OCI-LY7 (cell line): ENCODE measurements around the gene TNS1. TPM values are rescaled to one million over a fixed set of nuclear protein-coding genes. Genes with fewer than 3 reads are reported as not detected.

Source experiments
- BruUV-seq: library from RNA; stranded (reverse); fragments of 400-500 nt; replicated peaks from 2 replicates; lab custom pipeline; 2021; lab: Mats Ljungman, UMichigan
- CTCF ChIA-PET: fragments of 300-600 bp; sonication (Branson Sonifier 250); formaldehyde crosslinking; loops from one replicate; lab custom pipeline; 2022; ENCODE audit warnings: antibody characterized with exemption; ENCODE audit not compliant: unreplicated experiment; lab: Charles Lee
- POLR2A ChIA-PET: fragments of 300-600 bp; sonication (Branson Sonifier 250); formaldehyde crosslinking; loops from one replicate; lab custom pipeline; 2022; ENCODE audit warnings: antibody characterized with exemption; lab: Charles Lee
- DNase-seq: peaks from one replicate; pipeline ENCODE4 v3.0.0-alpha.2; 2015; ENCODE audit warnings: low spot score
- H2AFZ ChIP-seq: fragments of 200-600 bp; sonication (generic), shearing (Covaris generic); 2 replicates; pipeline ENCODE4 v1.6.1; 2014; ENCODE audit warnings: mild to moderate bottlenecking, antibody characterized with exemption, low read length, moderate library complexity
- H3K27ac ChIP-seq: fragments of 200-600 bp; sonication (generic); 2 replicates; pipeline ENCODE4 v1.5.1; 2014; ENCODE audit warnings: mixed run types, low read depth, mild to moderate bottlenecking, moderate library complexity, low read length, inconsistent platforms; ENCODE audit not compliant: poor library complexity, severe bottlenecking
- H3K36me3 ChIP-seq: fragments of 200-600 bp; sonication (generic); 2 replicates; pipeline ENCODE4 v1.6.1; 2014; ENCODE audit warnings: mild to moderate bottlenecking, antibody characterized with exemption, low read length, moderate library complexity, mixed read lengths; ENCODE audit not compliant: insufficient read depth
- H3K4me1 ChIP-seq: fragments of 200-600 bp; sonication (generic); 2 replicates; pipeline ENCODE4 v1.5.1; 2014; ENCODE audit warnings: mild to moderate bottlenecking, low read length; ENCODE audit not compliant: insufficient read depth, poor library complexity, severe bottlenecking
- H3K4me2 ChIP-seq: fragments of 200-600 bp; sonication (generic); 2 replicates; pipeline ENCODE4 v1.6.1; 2014; ENCODE audit warnings: mild to moderate bottlenecking, low read length
- H3K4me3 ChIP-seq: fragments of 200-600 bp; sonication (generic); 2 replicates; pipeline ENCODE4 v1.5.1; 2014; ENCODE audit warnings: mild to moderate bottlenecking, low read depth, low read length; ENCODE audit not compliant: poor library complexity, severe bottlenecking
- H3K79me2 ChIP-seq: fragments of 200-600 bp; sonication (generic); 2 replicates; pipeline ENCODE4 v1.6.1; 2016; ENCODE audit warnings: low read depth, mild to moderate bottlenecking, low read length, moderate library complexity, mixed read lengths; ENCODE audit not compliant: insufficient read depth
- H3K9me2 ChIP-seq: fragments of 200-600 bp; sonication (generic); 2 replicates; pipeline ENCODE4 v1.6.1; 2016; ENCODE audit warnings: mild to moderate bottlenecking, low read length, mixed read lengths; ENCODE audit not compliant: insufficient read depth
- H3K9me3 ChIP-seq: fragments of 200-600 bp; sonication (generic); 2 replicates; pipeline ENCODE4 v1.6.1; 2014; ENCODE audit warnings: mild to moderate bottlenecking, mixed run types, low read length, mixed read lengths
- H4K20me1 ChIP-seq: fragments of 200-600 bp; sonication (generic); 2 replicates; pipeline ENCODE4 v1.6.1; 2014; ENCODE audit warnings: mild to moderate bottlenecking, antibody characterized with exemption, low read length, moderate library complexity, mixed read lengths; ENCODE audit not compliant: insufficient read depth
- CTCF ChIP-seq: fragments of 200-600 bp; sonication (generic); conservative IDR thresholded peaks from 2 replicates; pipeline ENCODE4 v1.5.1; 2014; ENCODE audit warnings: mild to moderate bottlenecking, antibody characterized with exemption, low read length, moderate library complexity, mixed read lengths
- EZH2phosphoT487 ChIP-seq: fragments of 200-600 bp; sonication (generic); IDR thresholded peaks from 2 replicates; pipeline ENCODE4 v1.6.1; 2018; ENCODE audit warnings: low read depth, borderline replicate concordance, mild to moderate bottlenecking, mixed run types, antibody characterized with exemption, low read length, moderate library complexity, mixed read lengths
- intact Hi-C: fragments of 100-400 bp; cut with micrococcal nuclease; formaldehyde crosslinking; loops from one replicate; pipeline ENCODE4 v1.10.0; 2022; ENCODE audit not compliant: unreplicated experiment
- total RNA-seq, 2 experiments: library from RNA; depleted of rRNA in 1 of 2; stranded (reverse); fragments of >200 nt in 1 of 2; shearing (Covaris generic) in 1 of 2; gene quantifications; 2 replicates each; pipeline ENCODE4 v1.2.3, GENCODE V29; 2014 to 2022

The TNS1 gene
- total RNA-seq, 2 experiments from 2014 or later: not detected

DNA sequence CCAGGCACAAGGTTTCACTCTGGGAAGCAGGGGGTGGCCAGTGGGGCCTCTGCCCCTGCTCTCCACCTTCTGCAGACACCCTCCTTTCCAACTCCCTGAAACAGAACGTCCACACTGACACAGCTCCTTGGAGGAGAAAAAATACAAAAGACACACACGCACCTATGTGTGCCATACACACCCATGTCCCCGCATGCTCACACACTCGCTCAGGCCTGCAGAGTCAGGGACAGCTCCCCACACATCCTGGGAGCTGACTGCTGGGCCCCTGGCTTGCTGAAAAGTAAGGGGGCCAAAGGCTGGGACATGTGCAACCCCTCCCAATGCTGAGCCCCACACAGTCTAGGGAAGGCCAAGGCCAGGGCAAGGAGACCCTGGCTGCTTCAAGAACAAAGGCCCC lies 200.5 kb downstream of the TNS1 start:
- POLR2A ChIA-PET: no interaction called here
- Histone ChIP-seq H3K4me2 (no peak overlapping the region), H3K9me3 (no peaks in the 10 kb centered on the region), H3K4me3 (no peak overlapping the region), H3K9me2 (no peaks in the 10 kb centered on the region), H3K4me1 (peaks cover 10% of the 10 kb centered on the region), H3K27ac (no peak overlapping the region), H4K20me1 (no peaks in the 10 kb centered on the region), H3K36me3 (no peaks in the 10 kb centered on the region), H3K79me2 (no peaks in the 10 kb centered on the region), H2AFZ (no peak overlapping the region)
- DNase-seq: no peak
- CTCF ChIA-PET: no interaction called here
- no TSS peak for BruUV-seq
- no peak for TF ChIP-seq EZH2phosphoT487
- TF ChIP-seq CTCF: no peak
- intact Hi-C loops: no loop called here

GRCh38 chr2:217801711-217802110 lies 201.1 kb downstream of the TNS1 start:
- no peak for DNase-seq
- H3K4me3 ChIP-seq: no peak overlapping the region

More at GRCh38 chr2:217801711-217802110, 201.1 kb downstream of the TNS1 start:
- ChIA-PET CTCF (no interaction called here), POLR2A (no interaction called here)
- H3K4me1 ChIP-seq: peaks cover 10% of the 10 kb centered on the region
- H3K79me2 ChIP-seq: no peaks in the 10 kb centered on the region
- no peak for TF ChIP-seq EZH2phosphoT487
- no peak for TF ChIP-seq CTCF
- intact Hi-C loops: no loop called here
- H3K36me3 ChIP-seq: no peaks in the 10 kb centered on the region
- H3K4me2 ChIP-seq: no peak overlapping the region
- H4K20me1 ChIP-seq: no peaks in the 10 kb centered on the region
- no peaks in the 10 kb centered on the region for H3K9me3 ChIP-seq
- BruUV-seq: no TSS peak
- no peaks in the 10 kb centered on the region for H3K9me2 ChIP-seq
- H3K27ac ChIP-seq: no peak overlapping the region
- no peak overlapping the region for H2AFZ ChIP-seq
